Measurements from ENCODE around the gene TMIGD2.
"Not testable (repeated sequence)": the region's sequence is repeated elsewhere in the genome, so short reads cannot be mapped to it uniquely, and the experiment has no call there.

The TMIGD2 gene, protein sequence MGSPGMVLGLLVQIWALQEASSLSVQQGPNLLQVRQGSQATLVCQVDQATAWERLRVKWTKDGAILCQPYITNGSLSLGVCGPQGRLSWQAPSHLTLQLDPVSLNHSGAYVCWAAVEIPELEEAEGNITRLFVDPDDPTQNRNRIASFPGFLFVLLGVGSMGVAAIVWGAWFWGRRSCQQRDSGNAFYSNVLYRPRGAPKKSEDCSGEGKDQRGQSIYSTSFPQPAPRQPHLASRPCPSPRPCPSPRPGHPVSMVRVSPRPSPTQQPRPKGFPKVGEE

DNA sequence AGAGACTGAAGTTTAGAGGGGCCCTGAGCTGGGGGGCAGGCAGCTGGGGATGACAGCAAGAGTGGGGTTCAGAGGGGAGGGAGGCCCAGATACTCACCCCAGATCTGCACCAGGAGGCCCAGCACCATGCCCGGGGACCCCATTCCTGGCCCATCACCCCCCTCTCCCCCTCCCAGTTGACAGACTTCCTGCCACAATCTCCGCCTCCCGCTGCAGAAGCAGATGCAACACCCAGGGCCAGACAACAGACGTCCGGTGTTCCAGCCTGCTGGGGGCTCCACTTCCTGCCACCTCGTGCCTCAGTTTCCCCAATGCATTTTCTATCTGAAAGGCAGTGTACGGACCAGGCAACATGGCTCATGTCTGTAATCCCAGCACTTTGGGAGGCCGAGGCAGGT is at the start of gene TMIGD2:
Gene TMIGD2, minus strand, starts transcription at position 147 of the 398 bp plus-strand sequence. Its CDS starts 4 bp downstream, at position 143.
- DNase-seq, result no peak

DNA sequence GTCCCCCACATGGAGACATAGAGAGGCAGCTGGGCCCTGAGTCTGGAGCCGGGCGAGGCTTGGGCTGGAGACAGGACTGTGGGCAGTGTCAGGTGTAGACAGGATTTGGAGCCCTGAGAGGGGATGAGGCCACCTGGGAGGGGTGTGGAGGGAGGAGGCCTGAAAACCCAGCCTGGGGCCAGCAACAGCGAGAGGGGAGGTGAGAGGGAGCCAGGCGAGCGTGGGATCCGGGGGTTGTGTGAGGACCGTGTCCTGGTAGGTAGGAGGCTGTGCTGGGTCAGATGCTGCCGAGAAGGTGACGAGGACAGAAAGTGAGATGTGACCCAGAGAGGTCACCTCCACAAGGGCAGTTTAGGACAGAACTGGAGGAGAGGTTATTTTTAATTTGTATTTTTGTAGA is 48.5 kb upstream of the TMIGD2 start:
- no peak for DNase-seq

GRCh38 chr19:4350111-4350510 is 47.9 kb upstream of the TMIGD2 start:
- DNase-seq, result no peak

GRCh38 chr19:4349225-4349624 is 47.0 kb upstream of the TMIGD2 start:
- not testable (repeated sequence) for DNase-seq

DNA sequence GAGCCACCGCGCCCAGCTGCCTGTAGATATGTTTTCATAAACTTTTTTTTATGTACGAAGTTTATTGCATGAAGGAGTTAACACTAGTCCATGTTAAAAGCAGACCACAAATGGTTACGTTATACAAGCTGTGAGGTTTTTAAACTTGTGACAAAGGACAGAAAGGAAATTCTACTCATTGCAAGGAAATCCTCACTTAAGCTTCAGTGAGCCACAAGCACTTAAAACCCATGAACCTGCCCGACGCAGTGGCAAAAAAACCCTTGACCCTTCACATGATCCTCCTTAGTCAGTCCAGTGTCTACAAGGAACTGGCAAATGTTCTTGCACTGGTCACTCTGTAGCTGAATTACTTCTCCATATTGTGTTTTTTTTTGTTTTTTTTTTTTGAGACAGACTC is 45.3 kb upstream of the TMIGD2 start:
- DNase-seq, result no peak

- DNase-seq, result no peak
Observed at GRCh38 chr19:4346020-4346383, 43.8 kb upstream of the TMIGD2 start.

GRCh38 chr19:4345342-4346019 is 43.3 kb upstream of the TMIGD2 start:
- no peak for DNase-seq

- peak; percentile 27 to 44 for DNase-seq
Observed at GRCh38 chr19:4343370-4344307, 41.5 kb upstream of the TMIGD2 start, which contains the start of gene MPND. Gene MPND, plus strand, starts transcription at chr19:4343562. Its CDS starts 32 bp downstream, at chr19:4343594.

GRCh38 chr19:4342615-4343369 is 40.6 kb upstream of the TMIGD2 start:
- peak; percentile 98 to 99 for DNase-seq

DNA sequence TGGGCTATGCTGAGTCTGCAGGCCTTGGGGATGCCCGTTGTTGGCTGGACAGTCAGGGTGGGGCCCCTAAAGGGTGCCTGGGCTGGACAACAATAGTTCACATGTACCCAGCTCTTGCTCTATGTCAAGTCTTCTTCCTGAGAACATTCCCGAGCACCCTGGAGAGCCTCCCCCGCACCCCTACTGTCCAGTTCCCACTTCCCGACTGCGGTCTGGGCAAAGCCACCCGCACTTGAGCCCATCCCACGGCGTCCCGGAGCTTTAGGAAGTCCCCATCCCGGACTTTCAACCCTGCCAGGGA is 40.1 kb upstream of the TMIGD2 start:
- DNase-seq, result no peak

- no peak for DNase-seq
Observed at GRCh38 chr19:4338441-4339355, 36.5 kb upstream of the TMIGD2 start, which contains the start of gene STAP2. Gene STAP2, minus strand, starts transcription at chr19:4338827. Its CDS starts 74 bp downstream, at chr19:4338753.

- no peak for DNase-seq
Observed at GRCh38 chr19:4337906-4338440, 35.8 kb upstream of the TMIGD2 start.

GRCh38 chr19:4334929-4335570 is 32.9 kb upstream of the TMIGD2 start:
- no peak for DNase-seq

DNA sequence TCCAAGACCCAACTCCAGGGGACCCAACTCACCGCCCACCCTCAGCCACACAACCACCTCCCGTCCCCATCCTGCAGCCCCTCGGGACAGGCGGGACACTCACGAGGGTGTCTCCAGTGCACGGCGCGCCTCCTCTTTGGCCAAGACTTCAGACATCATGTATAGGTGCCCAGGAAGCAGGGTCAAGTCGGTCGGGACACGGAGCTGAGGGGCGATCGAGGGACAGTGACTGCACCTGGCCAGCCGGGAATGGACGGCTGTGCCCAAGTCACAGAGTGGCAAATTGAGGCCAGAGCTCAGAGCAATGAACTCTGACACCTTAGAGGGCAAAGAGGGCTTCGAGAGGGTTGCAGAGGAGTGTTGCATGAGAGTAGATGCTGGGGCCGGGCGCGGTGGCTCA is 27.7 kb upstream of the TMIGD2 start:
- DNase-seq, result no peak

DNA sequence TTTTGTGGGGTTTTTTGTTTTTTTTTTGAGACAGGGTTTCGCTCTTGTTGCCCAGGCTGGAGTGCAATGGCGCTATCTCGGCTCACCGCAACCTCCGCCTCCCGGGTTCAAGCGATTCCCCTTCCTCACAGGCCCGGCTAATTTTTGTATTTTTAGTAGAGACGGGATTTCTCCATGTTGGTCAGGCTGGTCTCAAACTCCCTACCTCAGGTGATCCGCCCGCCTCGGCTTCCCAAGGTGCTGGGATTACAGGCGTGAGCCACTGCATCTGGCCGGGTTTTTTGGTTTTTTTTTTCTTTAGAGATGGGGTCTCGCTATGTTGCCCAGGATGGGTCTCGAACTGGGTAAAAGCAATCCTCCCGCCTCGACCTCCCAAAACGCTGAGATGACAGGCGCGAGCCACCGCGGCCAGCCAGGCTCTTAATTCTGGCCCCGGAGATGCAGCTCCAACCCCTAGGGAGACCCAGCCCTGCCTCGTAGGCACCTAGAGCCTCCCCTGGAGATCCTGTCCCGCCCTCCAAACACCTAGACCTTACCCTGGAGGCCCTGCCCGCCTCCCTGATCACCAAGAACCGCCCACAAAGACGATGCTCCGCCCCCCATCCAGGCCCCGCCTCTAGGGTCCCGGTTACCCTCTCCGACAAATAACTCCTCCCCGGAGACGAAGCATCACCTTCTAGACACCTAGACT is 26.9 kb upstream of the TMIGD2 start:
- DNase-seq, result not testable (repeated sequence)

DNA sequence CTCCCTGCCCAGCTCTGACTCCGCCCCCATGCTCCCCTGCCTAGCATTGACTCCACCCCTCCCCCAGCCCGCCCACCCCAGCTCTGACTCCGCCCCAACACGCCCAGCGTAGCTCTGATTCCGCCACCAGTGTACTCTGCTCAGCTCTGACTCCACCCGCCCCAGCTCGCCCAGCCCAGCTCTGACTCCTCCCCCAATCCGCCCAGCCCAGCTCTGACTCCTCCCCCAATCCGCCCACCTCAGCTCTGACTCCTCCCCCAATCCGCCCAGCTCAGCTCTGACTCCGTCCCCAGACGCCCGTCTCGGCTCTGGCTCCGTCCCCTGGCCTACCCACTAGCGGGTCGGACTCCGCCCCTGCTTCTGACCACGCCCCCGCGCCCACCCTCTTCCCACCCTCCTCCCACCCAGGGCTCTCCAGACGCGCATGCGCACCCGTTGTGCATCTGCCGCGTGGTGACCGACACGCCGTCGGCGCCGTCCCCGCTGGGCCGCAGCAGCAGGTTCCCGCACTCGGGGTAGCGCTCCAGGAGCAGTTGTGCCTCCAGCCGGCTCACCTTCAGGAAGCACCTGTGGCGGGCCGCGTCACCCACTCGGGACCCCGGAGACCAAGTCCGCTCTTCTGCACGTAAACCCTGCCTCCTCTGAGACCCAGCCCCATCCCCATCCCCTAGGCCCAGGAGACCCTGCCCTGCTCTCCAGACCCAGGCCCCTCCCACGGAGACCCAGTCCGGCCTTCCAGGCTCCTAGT is 26.2 kb upstream of the TMIGD2 start:
- peak; percentile 85 to 88 for DNase-seq

DNA sequence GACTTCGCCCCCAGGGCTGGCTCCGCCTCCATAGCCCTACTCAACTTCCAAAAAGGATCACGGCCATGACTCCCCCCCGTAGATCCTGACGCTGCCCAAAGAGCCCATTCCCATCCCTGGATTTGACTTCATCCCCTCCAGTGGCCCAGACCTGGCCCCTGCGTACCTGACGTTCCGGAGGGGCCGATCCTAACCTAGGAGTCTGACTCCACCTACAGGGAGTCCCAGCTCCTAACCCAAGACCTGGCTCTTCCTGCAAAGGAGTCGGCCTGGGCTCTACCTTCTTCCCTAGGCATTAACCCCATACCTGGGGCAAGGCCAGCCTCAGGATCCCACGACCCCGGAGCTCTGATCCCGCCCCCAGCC is 25.7 kb upstream of the TMIGD2 start:
- DNase-seq, result no peak

DNA sequence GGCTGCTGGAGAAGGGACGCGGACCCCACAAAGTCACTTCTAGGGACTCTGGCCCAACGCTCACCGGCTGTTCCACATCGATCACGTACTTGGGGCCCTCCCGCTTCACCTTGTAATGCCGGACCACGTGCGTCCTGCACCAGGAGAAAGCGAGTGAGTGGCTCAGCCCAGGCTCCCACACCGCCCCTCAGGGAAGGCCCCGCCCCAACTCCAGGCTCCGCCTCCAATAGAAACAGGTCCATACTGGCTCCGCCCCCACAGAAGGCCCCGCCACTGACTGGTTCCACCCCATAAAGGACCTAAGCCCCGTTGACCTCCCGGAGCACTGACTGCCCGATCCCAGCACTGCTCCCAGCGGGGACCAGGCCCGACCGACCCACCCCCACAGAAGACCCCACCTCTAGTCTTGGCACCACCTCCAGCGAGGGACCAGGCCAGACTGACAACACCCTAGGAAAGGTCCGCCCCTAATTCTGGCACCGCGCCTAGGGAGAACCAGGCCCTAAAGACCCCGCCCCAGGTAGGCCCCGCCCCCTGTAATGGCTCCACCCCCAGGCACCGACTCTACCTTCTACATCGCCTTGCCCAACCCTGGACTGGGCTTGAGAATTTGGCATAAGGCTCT is 25.2 kb upstream of the TMIGD2 start:
- DNase-seq, result no peak

DNA sequence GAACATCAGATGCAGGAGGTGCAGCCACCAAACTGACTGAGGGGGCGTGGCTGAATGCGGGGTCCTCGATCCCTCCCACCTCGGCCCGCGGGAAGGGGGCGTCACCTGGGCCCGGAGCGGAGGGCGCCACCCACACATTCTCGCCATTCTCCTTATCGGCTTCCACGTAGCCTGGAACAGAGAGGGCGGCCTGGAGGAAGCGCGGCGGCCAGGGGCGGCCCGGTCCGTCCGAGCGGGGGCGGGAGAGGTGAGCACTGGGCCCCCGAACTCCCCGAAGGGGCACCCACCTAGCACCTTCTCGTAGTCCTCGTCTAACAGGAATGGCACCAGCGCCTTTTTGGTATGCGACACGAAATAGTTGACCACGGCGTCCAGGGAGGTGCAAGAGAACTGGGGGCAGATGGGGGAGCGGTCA is 24.7 kb upstream of the TMIGD2 start:
- DNase-seq, result no peak

Measured in AML-193 (cell line).